Measurements from ENCODE around the gene SPSB1.

DNA sequence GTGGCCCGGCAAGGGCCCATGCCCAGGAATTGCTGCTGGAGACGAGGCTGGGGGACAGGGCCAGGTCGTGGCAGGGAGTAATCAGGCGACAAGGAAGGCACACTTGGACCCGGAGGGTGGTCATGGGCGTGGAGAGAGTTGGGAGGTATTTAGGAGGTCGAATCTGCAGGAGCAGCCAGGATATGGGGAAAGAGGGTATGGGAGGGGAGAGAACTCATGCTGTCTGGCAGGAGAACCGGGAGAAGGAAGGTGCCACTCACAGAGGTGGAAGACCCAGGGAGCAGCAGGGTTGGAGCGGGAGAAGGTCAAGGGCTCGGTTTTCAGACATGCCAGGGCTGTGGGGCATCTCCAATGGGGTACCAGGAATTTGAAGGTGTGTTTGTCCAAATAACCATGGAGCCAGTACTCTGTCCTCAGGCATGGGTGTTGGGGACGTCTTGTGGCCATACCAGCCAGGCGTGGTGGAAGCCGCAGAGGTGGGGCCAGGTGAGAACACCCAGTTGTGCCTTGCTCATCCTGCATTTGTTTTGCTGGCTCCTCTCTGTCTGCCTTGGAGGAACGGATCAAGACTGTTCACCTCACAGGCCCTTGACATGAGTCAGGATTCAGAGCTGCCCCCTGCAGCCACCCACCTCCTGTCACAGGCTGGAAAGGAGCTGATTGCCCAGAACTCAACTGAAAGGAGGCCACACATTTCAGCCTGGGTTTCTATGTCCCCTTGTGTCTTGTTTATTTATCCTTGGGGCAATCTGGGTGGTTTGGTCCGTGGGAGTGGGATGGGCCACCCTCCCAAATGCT, 111.6 kb downstream of the SPSB1 start:
- TF ChIP-seq CTCF (optimal IDR thresholded peaks at IDR 0.05 in 1 of 3, IDR thresholded peaks at IDR 0.05 in 1 of 3, conservative IDR thresholded peaks at IDR 0.05 in 1 of 3; ENCODE audit: extremely low read depth in 1 of 3, insufficient read depth in 2 of 3, low read length in 3 of 3) (no peak), EZH2 (IDR thresholded peaks at IDR 0.05; ENCODE audit: low read length) (no peak)

Data from keratinocyte (primary cell).